MG63 (cell line): ENCODE measurements around the gene CXCR2. TPM values are rescaled to one million over a fixed set of nuclear protein-coding genes. Genes with fewer than 3 reads are reported as not detected.
A peak's percentile ranks its signal among the peaks of the same experiment; 100 is the strongest.

Experiments
- DNase-seq: peaks from one replicate; pipeline ENCODE4 v3.0.0-alpha.2; 2020
- H3K27me3 ChIP-seq: fragments of 250-450 bp; sonication (Bioruptor Pico); 2 replicates; pipeline ENCODE4 v1.5.1; 2020; ENCODE audit warnings: mild to moderate bottlenecking, moderate library complexity
- H3K36me3 ChIP-seq: fragments of 250-450 bp; sonication (Bioruptor Pico); 2 replicates; pipeline ENCODE4 v1.5.1; 2020; ENCODE audit warnings: mild to moderate bottlenecking, moderate library complexity
- H3K4me3 ChIP-seq: fragments of 250-450 bp; sonication (Bioruptor Pico); 2 replicates; pipeline ENCODE4 v1.5.1; 2020; ENCODE audit warnings: mild to moderate bottlenecking, moderate library complexity
- H3K9me3 ChIP-seq: fragments of 250-450 bp; sonication (Bioruptor Pico); 2 replicates; pipeline ENCODE4 v1.5.1; 2020; ENCODE audit warnings: mild to moderate bottlenecking, moderate library complexity
- total RNA-seq: library from RNA; depleted of rRNA; stranded (reverse); fragments of >200 nt; shearing (Covaris generic); gene quantifications from 2 replicates; pipeline ENCODE4 v1.2.3, GENCODE V29; 2014; ENCODE audit warnings: low replicate concordance

The CXCR2 gene
- total RNA-seq, 1 experiment from 2014 or later = not detected

DNA sequence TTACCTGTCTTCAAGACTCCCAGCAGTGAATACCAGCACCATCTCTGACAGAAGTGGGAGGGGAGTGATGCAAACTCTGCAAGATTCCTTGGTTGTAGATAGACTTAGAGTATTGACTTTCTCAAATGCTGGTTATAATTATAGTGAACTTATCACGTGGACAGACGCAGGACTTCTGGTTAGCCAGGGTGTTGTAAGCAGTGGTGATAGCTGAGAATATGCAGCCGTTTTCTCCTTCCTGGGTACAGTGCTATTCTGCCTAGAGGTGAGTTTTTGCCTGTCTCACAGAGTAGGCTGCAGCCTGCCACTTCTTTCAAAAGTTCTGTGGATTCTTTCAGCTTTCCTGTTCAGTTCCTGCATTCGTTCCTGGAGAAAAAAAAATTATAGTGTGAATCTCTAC is 733 bp upstream of the CXCR2 start:
- Histone ChIP-seq H3K4me3 (no peak overlapping the region), H3K9me3 (peaks cover 6% of the 10 kb centered on the region), H3K36me3 (no peaks in the 10 kb centered on the region), H3K27me3 (no peaks in the 10 kb centered on the region; the same call in 1 of the 2 replicates)
- no peak for DNase-seq

DNA sequence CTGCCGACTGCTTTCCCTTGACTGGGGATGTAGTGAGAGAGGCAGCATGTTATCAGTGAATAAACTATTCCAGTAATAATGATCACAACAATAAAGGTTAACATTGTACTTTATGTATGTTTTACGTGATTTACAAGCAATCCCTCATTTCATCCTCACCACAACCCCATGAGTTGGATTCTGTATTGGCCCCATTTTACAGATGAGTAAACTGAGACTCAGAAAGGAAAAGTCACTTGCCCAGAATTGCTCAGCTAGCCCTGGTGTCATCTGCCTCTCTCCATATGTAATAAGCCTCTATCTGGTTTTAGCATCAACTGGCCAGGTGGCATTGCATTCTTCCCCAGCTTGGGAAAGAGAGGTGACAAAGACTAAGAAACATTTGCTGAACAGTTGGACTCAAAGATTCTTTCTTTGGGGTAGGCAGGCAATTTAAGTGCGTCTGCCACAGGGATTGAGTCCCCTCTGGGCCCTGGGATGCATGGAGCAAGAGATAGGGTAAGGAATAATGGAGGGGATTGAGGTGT is 2.2 kb downstream of the CXCR2 start:
- H3K9me3 ChIP-seq = no peaks in the 10 kb centered on the region
- no peak for DNase-seq
- no peak overlapping the region for H3K4me3 ChIP-seq
- H3K36me3 ChIP-seq = no peaks in the 10 kb centered on the region
- no peaks in the 10 kb centered on the region; the same call in 1 of the 2 replicates for H3K27me3 ChIP-seq

DNA sequence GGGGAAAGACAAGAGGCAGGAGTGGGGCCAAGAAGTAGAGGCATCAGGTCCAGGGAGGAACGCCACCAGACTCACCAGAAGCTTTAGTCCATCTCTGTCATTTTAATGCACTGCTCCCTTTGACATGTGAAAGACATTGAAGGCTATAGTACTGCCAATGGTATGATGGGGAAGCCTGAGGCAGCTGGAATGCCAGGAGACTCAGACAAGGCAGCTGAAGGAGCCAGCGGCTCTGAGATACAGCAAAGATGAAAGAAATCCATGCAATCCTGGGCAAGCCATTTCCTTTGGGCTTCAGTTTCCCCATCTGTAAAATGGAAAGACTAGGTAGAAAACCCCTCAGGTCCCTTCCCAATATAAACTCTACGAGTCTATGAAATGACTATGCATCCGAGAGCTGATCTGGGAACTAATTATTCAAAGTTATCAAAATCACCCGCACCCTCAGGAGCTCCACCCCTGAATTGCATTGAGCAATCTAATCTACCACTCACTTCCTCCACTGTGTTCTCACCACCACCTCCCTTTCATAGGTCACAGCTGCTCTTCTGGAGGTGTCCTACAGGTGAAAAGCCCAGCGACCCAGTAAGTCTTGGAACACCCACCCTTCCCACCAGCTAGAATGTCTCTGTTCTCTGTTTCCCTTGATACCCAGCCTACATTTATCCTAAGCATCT is 3.1 kb downstream of the CXCR2 start:
- H3K9me3 ChIP-seq = no peaks in the 10 kb centered on the region
- no peak for DNase-seq
- H3K36me3 ChIP-seq = no peaks in the 10 kb centered on the region
- H3K27me3 ChIP-seq = peaks cover 4% of the 10 kb centered on the region; the same call in 1 of the 2 replicates
- no peak overlapping the region for H3K4me3 ChIP-seq

DNA sequence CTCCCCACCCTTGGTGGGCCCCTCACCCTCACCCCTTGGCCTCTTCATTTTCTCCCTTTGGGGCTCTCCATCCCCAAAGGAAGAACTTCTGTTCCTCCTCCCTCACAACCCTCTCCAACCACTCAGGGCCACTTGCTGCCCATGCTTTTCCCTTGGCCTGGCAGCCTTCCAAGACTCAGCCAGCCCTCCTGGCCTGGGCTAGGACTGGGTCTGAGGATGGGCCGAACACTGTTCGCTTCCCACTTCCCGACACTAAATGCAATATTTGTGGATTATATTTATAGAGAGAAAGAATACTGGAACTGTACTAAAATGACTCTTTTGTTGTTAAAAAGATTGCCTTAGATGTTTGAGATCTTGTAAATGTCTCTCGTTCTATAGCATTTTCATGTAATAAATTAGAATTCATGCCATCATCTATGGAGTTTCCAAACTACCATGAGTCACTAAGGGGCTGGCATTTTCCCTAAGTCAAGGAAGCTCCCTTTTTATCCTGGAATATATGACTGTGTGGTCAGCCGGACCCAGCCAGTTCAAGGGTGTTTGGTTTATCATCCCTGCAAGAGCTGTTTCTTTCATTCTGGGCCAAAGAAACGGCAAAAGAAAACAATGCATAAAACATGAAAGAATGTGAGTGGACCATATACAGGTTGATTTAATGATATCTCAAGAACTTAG is 3.8 kb downstream of the CXCR2 start:
- Histone ChIP-seq H3K9me3 (no peaks in the 10 kb centered on the region), H3K4me3 (no peak overlapping the region), H3K27me3 (peaks cover 4% of the 10 kb centered on the region; the same call in 1 of the 2 replicates), H3K36me3 (no peaks in the 10 kb centered on the region)
- peak; percentile 76 for DNase-seq

DNA sequence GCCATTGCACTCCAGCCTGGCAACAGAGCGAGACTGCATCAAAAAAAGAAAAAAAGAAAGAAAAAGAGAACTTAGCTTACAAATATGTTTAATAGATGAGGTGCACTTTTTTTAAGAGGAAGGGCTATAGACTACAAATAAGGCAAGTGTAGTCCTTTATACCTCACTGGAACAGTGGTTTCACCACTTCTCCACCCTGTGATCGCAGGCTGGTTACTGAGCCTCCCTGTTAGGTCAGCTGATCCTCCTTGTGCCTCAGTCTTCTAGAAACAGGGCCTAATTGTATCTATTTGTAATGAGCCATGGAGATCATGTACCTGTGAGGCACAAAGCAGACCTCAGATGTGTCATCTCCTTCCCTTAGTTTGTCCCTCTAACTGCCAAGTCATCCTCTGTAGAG is 4.5 kb downstream of the CXCR2 start:
- Histone ChIP-seq H3K27me3 (peaks cover 4% of the 10 kb centered on the region; the same call in 1 of the 2 replicates), H3K36me3 (no peaks in the 10 kb centered on the region), H3K4me3 (no peak overlapping the region), H3K9me3 (no peaks in the 10 kb centered on the region)
- DNase-seq = no peak

DNA sequence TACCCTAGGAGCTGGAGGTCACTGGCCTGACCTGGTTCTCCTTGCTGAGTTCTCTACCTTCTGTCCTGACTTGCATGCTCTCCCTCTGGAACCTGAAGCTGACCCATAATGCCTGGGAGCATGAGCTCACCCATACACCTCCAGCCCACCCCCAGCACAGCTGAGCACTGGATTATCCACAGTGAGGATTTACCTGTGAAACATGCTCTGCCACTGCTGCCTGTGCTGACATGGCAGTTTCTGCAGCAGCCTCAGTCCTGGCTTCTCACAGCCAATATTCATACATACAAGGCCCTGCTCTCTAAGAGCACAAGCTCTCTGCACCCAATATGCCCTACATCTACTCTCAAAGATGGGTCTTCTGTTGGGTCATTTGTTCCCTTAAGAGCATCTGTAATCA is 5.0 kb downstream of the CXCR2 start:
- peaks cover 4% of the 10 kb centered on the region; the same call in 1 of the 2 replicates for H3K27me3 ChIP-seq
- H3K36me3 ChIP-seq = no peaks in the 10 kb centered on the region
- H3K4me3 ChIP-seq = no peak overlapping the region
- DNase-seq = no peak
- H3K9me3 ChIP-seq = no peaks in the 10 kb centered on the region

DNA sequence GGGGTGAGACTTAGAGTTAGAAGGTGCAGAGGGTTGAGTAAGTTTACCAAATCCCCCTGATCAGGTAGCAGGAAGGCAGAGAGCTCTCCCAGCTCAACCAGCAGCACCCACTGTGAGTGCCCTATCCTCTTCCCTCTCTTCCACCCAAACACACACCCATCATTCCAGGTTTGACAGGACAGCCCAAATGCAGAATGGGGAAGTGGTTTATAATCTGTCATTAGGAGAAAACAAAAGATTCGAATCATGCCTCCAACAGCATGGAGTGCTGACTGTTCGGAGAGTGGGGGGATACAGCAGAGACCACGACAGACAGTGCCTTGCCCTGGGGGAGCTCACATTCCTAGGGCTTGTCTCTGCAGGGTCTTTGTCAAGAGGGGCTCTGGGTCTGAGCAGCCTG is 11.7 kb downstream of the CXCR2 start:
- H3K9me3 ChIP-seq = no peaks in the 10 kb centered on the region
- peaks cover 19% of the 10 kb centered on the region for H3K27me3 ChIP-seq
- H3K4me3 ChIP-seq = no peak overlapping the region
- no peaks in the 10 kb centered on the region for H3K36me3 ChIP-seq
- no peak for DNase-seq

DNA sequence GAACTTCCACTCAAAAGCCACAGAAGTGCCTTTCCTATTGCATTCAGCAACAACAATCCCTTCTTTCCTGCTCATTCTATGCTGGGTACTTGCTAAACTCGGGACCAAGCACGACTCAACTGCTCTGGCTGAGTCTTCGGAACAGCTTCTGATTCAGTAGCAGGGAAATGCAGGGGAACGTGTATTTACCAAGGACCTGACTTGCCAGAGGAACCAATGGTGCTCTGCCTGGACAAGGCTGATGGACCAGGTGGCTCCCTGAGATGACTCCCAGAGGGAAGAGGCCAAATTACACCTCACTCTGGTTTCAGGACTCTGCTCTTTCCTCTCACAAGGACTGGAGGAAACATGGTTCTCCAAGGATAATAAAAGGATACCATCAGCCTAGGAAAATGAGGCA is 12.2 kb downstream of the CXCR2 start:
- no peak for DNase-seq
- H3K36me3 ChIP-seq = no peaks in the 10 kb centered on the region
- H3K9me3 ChIP-seq = no peaks in the 10 kb centered on the region
- no peak overlapping the region for H3K4me3 ChIP-seq
- H3K27me3 ChIP-seq = peaks cover 19% of the 10 kb centered on the region

DNA sequence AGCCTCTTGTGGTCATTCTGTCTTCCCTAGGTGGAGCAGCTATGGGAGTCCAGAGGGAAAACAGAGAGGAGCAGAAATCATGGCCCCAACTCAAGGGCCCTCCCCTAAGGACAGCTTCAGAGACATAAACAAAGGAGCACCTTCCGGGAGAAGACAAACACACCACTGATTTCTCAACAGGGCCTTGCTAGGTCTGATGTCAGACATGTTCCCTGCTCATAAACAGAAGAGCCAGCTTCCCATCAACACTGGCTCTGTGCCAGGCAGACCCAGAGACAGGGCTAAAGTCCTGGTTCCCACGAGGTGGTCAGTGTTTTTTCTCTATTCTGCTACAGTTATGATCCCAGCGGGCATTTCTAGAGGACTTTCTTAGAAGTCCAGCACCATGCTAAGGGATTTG is 19.3 kb downstream of the CXCR2 start:
- Histone ChIP-seq H3K36me3 (no peaks in the 10 kb centered on the region), H3K4me3 (no peak overlapping the region), H3K9me3 (no peaks in the 10 kb centered on the region), H3K27me3 (peaks cover 7% of the 10 kb centered on the region)
- no peak for DNase-seq

DNA sequence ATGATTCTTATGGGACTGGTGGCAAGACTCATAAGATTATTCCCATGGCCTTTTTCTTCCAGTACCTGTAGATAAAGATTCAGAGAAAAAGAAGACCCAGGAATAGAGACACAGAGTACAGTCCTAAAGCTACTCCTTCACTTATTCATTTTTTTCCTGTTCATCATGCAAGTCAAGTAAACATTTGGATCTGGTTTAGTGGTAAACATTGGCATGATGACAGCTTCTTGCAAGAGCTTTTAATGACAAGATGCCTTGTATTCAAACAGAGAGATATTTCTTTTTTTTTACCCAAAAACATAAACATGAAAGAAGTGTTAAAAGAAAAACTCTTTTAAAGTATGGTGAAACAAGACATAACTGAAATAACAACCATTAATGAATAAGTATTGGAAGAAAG is 20.2 kb downstream of the CXCR2 start:
- no peaks in the 10 kb centered on the region for H3K9me3 ChIP-seq
- no peaks in the 10 kb centered on the region for H3K27me3 ChIP-seq
- DNase-seq = no peak
- H3K36me3 ChIP-seq = no peaks in the 10 kb centered on the region
- no peak overlapping the region for H3K4me3 ChIP-seq

DNA sequence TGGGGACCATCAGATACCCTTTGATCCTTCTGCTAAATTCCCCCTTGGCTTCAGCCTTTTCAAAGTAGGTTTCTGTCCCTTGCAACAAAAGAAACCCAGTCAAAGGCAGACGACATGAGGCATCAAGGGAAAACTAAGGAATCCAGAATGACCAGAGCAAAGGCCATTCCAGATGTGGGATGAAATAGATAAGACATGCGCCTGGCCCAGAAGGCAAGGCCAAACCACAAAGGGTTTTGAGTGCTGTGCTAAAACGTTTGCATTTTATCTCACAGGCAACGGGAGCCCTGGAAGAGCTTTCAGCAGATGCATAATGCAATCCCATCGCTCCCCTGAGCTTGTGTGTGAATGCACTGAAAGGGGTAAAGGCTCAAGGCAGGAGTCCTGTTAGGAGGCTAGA is 23.3 kb downstream of the CXCR2 start:
- Histone ChIP-seq H3K9me3 (no peaks in the 10 kb centered on the region), H3K4me3 (no peak overlapping the region), H3K36me3 (no peaks in the 10 kb centered on the region), H3K27me3 (peaks cover 3% of the 10 kb centered on the region)
- no peak for DNase-seq

DNA sequence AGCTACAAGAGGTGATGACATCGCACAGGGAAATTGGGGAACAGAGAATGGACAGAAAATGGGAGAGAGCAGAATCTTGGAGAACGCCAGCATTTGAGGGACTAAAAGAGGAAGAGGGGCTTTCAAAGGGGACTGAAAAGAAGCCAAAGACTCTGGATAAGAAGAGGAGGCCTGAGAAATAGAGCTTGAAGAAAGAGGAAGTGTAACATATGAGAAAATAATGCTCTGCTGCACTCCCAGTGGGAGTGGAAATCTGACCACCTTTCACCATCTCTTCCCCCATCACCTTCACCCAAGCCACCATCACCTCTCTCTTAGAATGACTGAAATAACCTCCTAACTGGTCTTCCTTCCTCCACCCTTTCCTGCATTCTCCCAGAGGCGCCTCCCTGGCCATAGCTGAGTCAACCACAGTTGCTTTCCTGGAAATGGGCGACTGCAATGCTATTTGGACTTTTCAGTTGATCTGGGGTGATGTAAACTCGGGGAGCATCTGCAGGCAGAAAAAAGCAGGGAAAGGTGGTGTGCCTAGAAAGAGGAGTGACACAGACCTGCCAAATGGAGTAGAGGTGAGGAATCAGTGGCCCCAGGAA is 24.1 kb downstream of the CXCR2 start:
- Histone ChIP-seq H3K9me3 (no peaks in the 10 kb centered on the region), H3K4me3 (no peak overlapping the region), H3K36me3 (no peaks in the 10 kb centered on the region), H3K27me3 (peaks cover 6% of the 10 kb centered on the region)
- no peak for DNase-seq

DNA sequence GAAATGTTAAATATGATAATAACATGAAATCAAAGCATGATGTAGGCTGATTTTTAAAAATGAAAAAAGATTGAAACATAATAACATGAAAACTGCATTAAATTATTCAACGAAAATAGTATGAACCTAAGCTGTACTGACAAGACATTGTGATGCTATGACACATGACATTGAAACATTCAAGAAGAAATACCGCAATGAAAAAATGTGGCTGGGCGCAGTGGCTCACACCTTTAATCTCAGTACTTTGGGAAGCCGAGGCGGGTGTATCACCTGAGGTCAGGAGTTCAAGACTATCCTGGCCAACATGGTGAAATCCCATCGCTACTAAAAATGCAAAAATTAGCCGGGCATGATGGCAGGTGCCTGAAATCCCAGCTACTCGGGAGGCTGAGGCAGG is 26.3 kb downstream of the CXCR2 start:
- Histone ChIP-seq H3K36me3 (no peaks in the 10 kb centered on the region), H3K27me3 (peaks cover 6% of the 10 kb centered on the region), H3K4me3 (no peak overlapping the region), H3K9me3 (no peaks in the 10 kb centered on the region)
- no peak for DNase-seq

DNA sequence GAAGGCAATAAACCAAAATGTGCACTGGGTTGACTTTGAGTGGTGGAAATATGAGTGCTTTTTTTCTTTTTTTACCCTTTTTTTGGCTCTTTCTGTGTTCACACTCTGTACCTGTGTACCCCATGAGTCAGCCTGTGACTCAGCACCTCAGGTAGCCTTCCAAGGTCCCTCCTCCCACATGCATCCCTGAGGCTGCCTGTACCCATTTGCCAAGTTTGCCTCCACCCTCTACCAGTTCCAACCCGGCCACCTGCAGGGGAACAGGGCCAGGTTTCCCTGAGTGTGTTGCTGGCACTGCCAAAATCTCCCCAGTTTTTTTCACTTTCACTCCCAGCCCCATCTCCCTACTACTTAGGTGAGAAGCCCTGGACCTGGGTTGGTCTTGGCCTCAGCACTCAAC is 26.9 kb downstream of the CXCR2 start:
- no peak for DNase-seq
- no peaks in the 10 kb centered on the region for H3K36me3 ChIP-seq
- H3K27me3 ChIP-seq = peaks cover 6% of the 10 kb centered on the region
- no peaks in the 10 kb centered on the region for H3K9me3 ChIP-seq
- H3K4me3 ChIP-seq = no peak overlapping the region

DNA sequence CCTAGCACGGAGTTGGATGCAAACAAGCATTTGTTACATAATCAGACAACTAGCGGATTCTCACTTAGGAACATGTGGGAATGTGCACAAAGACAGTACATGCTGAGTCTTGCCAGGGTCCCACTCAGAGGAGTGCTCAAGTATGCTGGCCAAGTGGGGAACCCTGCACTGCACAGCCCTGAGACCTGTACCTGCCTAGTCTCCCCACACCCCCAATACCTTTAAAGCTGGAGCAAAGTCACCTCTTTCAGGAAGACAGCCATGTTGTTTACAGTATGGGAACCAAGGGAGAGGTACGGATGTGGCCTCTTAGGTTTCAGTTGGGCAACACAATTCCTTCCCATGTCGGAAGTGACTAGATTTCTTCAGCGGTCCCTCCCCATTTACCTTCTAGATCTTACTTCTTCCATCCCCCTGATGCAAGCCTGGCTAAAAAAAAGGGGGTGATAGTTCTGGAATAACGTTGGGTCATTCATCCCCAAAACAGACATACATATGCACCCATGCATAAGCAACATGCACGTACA is 30.2 kb downstream of the CXCR2 start:
- no peak for DNase-seq
- no peaks in the 10 kb centered on the region for H3K36me3 ChIP-seq
- peaks cover 10% of the 10 kb centered on the region for H3K27me3 ChIP-seq
- no peak overlapping the region for H3K4me3 ChIP-seq
- no peaks in the 10 kb centered on the region for H3K9me3 ChIP-seq

DNA sequence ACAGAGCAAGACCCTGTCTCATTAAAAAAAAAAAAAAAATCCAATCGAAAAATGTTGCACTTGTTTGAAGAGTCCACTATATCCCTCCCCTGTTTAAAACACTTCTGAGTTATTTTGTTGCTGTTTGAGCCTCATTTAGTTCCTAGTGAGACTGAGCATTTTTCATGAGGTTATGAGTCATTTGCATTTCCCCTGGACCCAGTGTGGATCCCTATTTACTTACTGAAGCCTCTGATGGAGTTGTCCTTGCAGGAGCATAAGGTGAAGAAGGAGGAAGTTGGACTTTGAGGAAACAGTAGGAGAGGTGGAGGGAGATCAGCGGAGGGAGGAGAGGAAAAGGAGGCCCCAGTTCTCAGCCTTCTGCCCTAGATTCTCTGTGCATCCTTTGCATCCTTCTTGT is 35.8 kb downstream of the CXCR2 start:
- DNase-seq = no peak
- peaks cover 4% of the 10 kb centered on the region for H3K27me3 ChIP-seq
- no peak overlapping the region for H3K4me3 ChIP-seq
- H3K9me3 ChIP-seq = no peaks in the 10 kb centered on the region
- no peaks in the 10 kb centered on the region for H3K36me3 ChIP-seq

DNA sequence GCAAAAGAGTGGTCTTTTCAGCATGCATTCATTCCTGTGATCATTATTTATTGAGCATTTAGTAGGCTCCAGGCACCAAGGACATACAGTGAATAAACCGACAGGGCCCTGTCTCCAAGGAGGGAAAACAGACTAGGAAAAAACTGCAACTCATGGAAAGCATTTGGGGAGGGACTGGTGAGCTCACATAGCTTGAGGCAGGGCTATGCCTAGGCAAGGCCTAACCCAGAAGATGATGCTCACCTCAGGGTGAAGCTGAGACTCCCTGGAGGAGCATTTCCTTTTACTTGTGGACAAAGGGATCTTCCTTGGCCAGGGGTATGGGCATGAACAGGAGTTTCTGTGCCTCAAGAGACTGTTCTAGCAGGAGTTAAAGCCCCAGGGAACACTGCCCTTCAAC is 37.0 kb downstream of the CXCR2 start:
- DNase-seq = no peak
- no peaks in the 10 kb centered on the region for H3K36me3 ChIP-seq
- peaks cover 4% of the 10 kb centered on the region for H3K27me3 ChIP-seq
- no peak overlapping the region for H3K4me3 ChIP-seq
- H3K9me3 ChIP-seq = no peaks in the 10 kb centered on the region
